Measurements from ENCODE around the gene METTL8.

Gene METTL8

DNA sequence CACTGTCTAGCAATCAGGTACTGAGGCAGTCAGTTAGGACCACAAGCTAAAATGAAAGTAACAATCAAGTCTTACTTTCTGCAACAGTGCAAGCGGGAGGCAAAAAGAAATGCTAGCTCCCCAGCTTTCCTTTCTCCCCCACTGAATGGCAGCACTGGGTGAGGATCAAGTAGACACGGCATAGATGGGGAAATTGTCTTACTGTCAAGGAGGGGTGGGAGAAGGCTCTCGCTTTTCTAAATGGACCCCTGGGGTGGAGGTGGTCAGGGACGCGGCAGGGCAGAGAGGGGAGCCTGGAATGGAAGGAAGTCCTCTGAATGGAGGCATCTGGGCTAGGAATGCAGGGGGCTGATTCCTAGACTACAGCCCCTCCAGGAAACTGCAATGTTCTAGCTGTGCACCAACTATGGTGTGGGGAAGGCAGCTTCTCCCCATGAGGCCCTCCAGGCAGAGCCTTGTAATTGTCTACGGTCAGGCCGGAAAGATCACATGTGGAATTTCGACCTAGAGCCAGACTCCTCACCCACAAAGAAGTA, 24.3 kb downstream of the METTL8 start:
- no peak overlapping the region for H3K27ac ChIP-seq
- H3K4me1 ChIP-seq (ENCODE audit: control insufficient read depth in 1 of 2, insufficient read depth in 1 of 2, low read depth in 1 of 2, low read length in 1 of 2) = peaks cover 3 to 13% of the 10 kb centered on the region in 2 experiments
- H3K4me3 ChIP-seq (ENCODE audit: low read depth in 1 of 2, low read length in 1 of 2) = no peak overlapping the region
- no peaks in the 10 kb centered on the region for H3K9me3 ChIP-seq
- H3K36me3 ChIP-seq = no peaks in the 10 kb centered on the region
- no peaks in the 10 kb centered on the region for H3K27me3 ChIP-seq
- TF ChIP-seq, protein P1, sequence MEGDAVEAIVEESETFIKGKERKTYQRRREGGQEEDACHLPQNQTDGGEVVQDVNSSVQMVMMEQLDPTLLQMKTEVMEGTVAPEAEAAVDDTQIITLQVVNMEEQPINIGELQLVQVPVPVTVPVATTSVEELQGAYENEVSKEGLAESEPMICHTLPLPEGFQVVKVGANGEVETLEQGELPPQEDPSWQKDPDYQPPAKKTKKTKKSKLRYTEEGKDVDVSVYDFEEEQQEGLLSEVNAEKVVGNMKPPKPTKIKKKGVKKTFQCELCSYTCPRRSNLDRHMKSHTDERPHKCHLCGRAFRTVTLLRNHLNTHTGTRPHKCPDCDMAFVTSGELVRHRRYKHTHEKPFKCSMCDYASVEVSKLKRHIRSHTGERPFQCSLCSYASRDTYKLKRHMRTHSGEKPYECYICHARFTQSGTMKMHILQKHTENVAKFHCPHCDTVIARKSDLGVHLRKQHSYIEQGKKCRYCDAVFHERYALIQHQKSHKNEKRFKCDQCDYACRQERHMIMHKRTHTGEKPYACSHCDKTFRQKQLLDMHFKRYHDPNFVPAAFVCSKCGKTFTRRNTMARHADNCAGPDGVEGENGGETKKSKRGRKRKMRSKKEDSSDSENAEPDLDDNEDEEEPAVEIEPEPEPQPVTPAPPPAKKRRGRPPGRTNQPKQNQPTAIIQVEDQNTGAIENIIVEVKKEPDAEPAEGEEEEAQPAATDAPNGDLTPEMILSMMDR (IDR thresholded peaks at IDR 0.05) = no peak

DNA sequence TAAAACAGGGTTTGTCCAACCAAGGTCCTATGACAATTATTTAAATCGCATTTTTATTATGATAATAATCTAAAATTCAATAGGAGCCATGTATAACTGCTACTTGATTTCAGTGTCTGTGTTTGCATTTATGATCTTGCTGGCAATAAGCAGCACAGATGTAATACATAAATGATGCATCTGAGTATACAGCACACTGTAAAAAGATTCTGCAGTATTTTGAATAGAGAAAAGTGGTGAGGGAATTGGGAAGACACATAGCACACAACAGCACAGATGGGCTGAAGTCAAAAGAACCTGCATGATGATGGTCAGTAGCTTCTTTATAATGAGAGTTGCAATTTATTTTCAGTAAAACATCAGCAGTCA, 26.1 kb downstream of the METTL8 start:
- TF ChIP-seq, protein P1 (IDR thresholded peaks at IDR 0.05) = no peak
- Histone ChIP-seq H3K36me3 (no peaks in the 10 kb centered on the region), H3K27me3 (no peaks in the 10 kb centered on the region), H3K27ac (no peak overlapping the region), H3K4me1 (ENCODE audit: control insufficient read depth in 1 of 2, insufficient read depth in 1 of 2, low read depth in 1 of 2, low read length in 1 of 2) (peaks cover 3 to 13% of the 10 kb centered on the region in 2 experiments), H3K9me3 (no peaks in the 10 kb centered on the region), H3K4me3 (ENCODE audit: low read depth in 1 of 2, low read length in 1 of 2) (no peak overlapping the region)

DNA sequence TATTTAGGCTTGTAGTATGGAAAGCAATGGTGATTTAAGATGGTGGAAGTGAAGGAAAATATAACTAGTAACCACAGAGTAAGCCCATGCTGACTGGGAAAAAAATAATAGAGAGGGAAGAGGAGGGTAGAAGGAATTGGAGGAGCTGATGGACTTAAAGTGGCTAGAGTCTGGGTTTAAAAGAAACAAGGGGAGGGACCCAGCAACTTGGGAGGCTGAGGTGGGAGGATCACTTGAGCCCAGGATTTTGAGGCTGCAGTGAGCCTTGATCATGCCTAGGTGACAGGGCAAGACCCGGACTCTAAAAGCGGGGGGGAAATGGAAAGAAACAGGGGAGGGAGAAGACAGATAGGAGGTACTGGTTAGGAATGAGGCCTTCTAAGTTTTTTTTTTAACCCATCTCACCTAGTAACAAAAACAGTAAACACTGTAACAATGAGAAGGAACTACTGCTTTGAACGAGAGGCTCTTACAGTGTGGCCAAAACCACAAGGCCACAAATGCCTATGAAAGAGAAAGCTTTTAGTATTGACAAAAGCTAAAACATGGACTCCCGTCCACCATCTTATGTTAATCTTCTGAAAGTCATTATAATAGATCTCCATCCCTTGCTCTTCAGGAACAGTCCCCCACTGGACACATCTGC, 26.6 kb downstream of the METTL8 start:
- H3K36me3 ChIP-seq = no peaks in the 10 kb centered on the region
- no peaks in the 10 kb centered on the region for H3K9me3 ChIP-seq
- TF ChIP-seq, protein P1 (IDR thresholded peaks at IDR 0.05) = no peak
- H3K4me3 ChIP-seq (ENCODE audit: low read depth in 1 of 2, low read length in 1 of 2) = no peak overlapping the region
- peaks cover 2 to 12% of the 10 kb centered on the region in 2 experiments for H3K4me1 ChIP-seq (ENCODE audit: control insufficient read depth in 1 of 2, insufficient read depth in 1 of 2, low read depth in 1 of 2, low read length in 1 of 2)
- no peaks in the 10 kb centered on the region for H3K27me3 ChIP-seq
- no peak overlapping the region for H3K27ac ChIP-seq

DNA sequence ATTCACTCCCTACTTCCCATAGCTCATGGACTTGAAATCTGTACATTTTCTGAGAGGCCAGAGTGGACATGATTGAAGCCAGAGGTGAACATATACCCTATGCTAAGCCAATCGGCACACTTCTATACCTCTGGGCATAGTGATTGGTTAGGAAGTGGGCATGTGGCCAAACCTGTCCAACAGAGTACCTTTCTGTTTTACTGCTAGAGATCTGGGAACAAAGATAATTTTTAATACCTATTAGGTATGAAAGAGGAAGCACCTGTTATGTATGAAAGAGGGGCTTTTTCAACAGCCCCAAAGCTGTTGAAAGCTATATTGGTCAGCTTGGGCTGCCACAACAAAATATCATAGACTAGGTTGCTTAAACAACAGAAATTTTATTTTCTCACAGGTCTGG, 27.7 kb downstream of the METTL8 start:
- no peak overlapping the region for H3K27ac ChIP-seq
- no peak overlapping the region for H3K4me3 ChIP-seq (ENCODE audit: low read depth in 1 of 2, low read length in 1 of 2)
- H3K9me3 ChIP-seq = no peaks in the 10 kb centered on the region
- TF ChIP-seq, protein P1 (IDR thresholded peaks at IDR 0.05) = no peak
- peaks cover 0 to 6% of the 10 kb centered on the region in 2 experiments for H3K4me1 ChIP-seq (ENCODE audit: control insufficient read depth in 1 of 2, insufficient read depth in 1 of 2, low read depth in 1 of 2, low read length in 1 of 2)
- H3K36me3 ChIP-seq = no peaks in the 10 kb centered on the region
- H3K27me3 ChIP-seq = no peaks in the 10 kb centered on the region

DNA sequence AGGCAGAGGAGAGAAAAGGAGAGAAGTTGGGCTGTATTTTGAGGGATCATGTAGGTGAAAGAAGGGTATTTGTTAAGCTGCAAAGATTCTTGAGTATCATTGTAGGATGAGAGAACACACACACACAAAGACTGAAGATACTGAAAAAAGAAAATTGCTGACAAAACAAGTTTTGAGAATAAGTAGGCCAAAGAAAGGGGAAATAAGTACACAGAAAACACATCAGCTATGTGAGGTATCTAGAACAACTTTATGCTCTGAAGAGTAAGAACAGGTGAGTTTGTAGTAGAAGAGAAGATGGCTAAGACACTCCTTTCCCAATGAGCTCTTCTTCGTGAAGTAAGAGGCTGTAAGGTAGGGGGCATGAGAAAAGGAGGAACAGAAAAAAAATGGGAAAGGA, 28.2 kb downstream of the METTL8 start:
- H3K27ac ChIP-seq = no peak overlapping the region
- H3K27me3 ChIP-seq = no peaks in the 10 kb centered on the region
- no peaks in the 10 kb centered on the region for H3K9me3 ChIP-seq
- H3K36me3 ChIP-seq = no peaks in the 10 kb centered on the region
- H3K4me3 ChIP-seq (ENCODE audit: low read depth in 1 of 2, low read length in 1 of 2) = no peak overlapping the region
- peaks cover 0 to 6% of the 10 kb centered on the region in 2 experiments for H3K4me1 ChIP-seq (ENCODE audit: control insufficient read depth in 1 of 2, insufficient read depth in 1 of 2, low read depth in 1 of 2, low read length in 1 of 2)
- TF ChIP-seq, protein P1 (IDR thresholded peaks at IDR 0.05) = no peak

Data from neutrophil (primary cell).